Astrocyte (in vitro differentiated cells and primary cell): Measurements from ENCODE around the gene WDR1. TPM values are rescaled to one million over a fixed set of nuclear protein-coding genes. Genes with fewer than 3 reads are reported as not detected.

Experiments used
- DNase-seq: peaks from one replicate; pipeline ENCODE4 v3.0.0-alpha.2; 2010; ENCODE audit warnings: low read depth
- FAIRE-seq: peaks from 2 replicates; lab custom pipeline; 2011; peaks lifted over from hg19 to GRCh38; lab: Jason Lieb, UNC
- H2AFZ ChIP-seq: 2 replicates; pipeline ENCODE4 v1.6.0; 2012; ENCODE audit warnings: low read depth, low read length, inconsistent platforms
- H3K27ac ChIP-seq: 2 replicates; pipeline ENCODE4 v1.5.1; 2011; ENCODE audit warnings: low read depth, low read length, inconsistent platforms
- H3K27me3 ChIP-seq: 2 replicates; pipeline ENCODE4 v1.6.0; 2011; ENCODE audit warnings: low read length, inconsistent platforms; ENCODE audit not compliant: insufficient read depth
- H3K36me3 ChIP-seq: 2 replicates; pipeline ENCODE4 v1.5.1; 2011; ENCODE audit warnings: low read length, inconsistent platforms; ENCODE audit not compliant: insufficient read depth
- H3K4me1 ChIP-seq: 2 replicates; pipeline ENCODE4 v1.5.1; 2011; ENCODE audit warnings: low read length, inconsistent platforms; ENCODE audit not compliant: insufficient read depth
- H3K4me2 ChIP-seq: 2 replicates; pipeline ENCODE4 v1.6.0; 2012; ENCODE audit warnings: low read length, inconsistent platforms
- H3K4me3 ChIP-seq: 2 replicates; pipeline ENCODE4 v1.5.1; 2011; ENCODE audit warnings: low read depth, mild to moderate bottlenecking, low read length, inconsistent platforms; ENCODE audit not compliant: insufficient read depth
- H3K79me2 ChIP-seq: 2 replicates; pipeline ENCODE4 v1.6.0; 2012; ENCODE audit warnings: mild to moderate bottlenecking, low read length, inconsistent platforms; ENCODE audit not compliant: insufficient read depth
- H3K9ac ChIP-seq: 2 replicates; pipeline ENCODE4 v1.6.0; 2012; ENCODE audit warnings: mild to moderate bottlenecking, low read length, inconsistent platforms
- H3K9me3 ChIP-seq: 2 replicates; pipeline ENCODE4 v1.5.1; 2012; ENCODE audit warnings: low read depth, mild to moderate bottlenecking, low read length, inconsistent platforms; ENCODE audit not compliant: insufficient read depth
- H4K20me1 ChIP-seq: 2 replicates; pipeline ENCODE4 v1.6.0; 2012; ENCODE audit warnings: low read length, inconsistent platforms; ENCODE audit not compliant: insufficient read depth
- H3K27ac Mint-ChIP-seq: one replicate; pipeline ENCODE4 v1.8.0; 2021; ENCODE audit warnings: mild to moderate bottlenecking, mixed read lengths; ENCODE audit not compliant: unreplicated experiment
- H3K27me3 Mint-ChIP-seq: one replicate; pipeline ENCODE4 v1.8.0; 2021; ENCODE audit warnings: low read depth, mixed read lengths; ENCODE audit not compliant: unreplicated experiment
- H3K36me3 Mint-ChIP-seq: one replicate; pipeline ENCODE4 v1.8.0; 2021; ENCODE audit warnings: low read depth, mixed read lengths; ENCODE audit not compliant: unreplicated experiment
- H3K4me1 Mint-ChIP-seq: one replicate; pipeline ENCODE4 v1.8.0; 2021; ENCODE audit warnings: low read depth, mixed read lengths; ENCODE audit not compliant: unreplicated experiment
- H3K4me3 Mint-ChIP-seq: one replicate; pipeline ENCODE4 v1.8.0; 2021; ENCODE audit warnings: mild to moderate bottlenecking, moderate library complexity, mixed read lengths; ENCODE audit not compliant: unreplicated experiment
- H3K9me3 Mint-ChIP-seq: one replicate; pipeline ENCODE4 v1.8.0; 2021; ENCODE audit warnings: mild to moderate bottlenecking, mixed read lengths; ENCODE audit not compliant: unreplicated experiment
- CTCF ChIP-seq: IDR thresholded peaks from 2 replicates; pipeline ENCODE4 v1.5.1; 2011; ENCODE audit warnings: low read depth, mild to moderate bottlenecking, inconsistent platforms, low read length, moderate library complexity; ENCODE audit not compliant: insufficient read depth
- EZH2 ChIP-seq: IDR thresholded peaks from 2 replicates; pipeline ENCODE4 v1.6.1; 2012; ENCODE audit warnings: mild to moderate bottlenecking, low read length, inconsistent platforms; ENCODE audit not compliant: insufficient read depth
- total RNA-seq: library from RNA; stranded (reverse); gene quantifications from 2 replicates; pipeline ENCODE4 v1.2.1, GENCODE V29; 2021

Gene WDR1
- total RNA-seq, 1 donor from 2014 or later: 620 TPM

- H3K9me3 Mint-ChIP-seq: no peaks in the 10 kb centered on the region
- Histone ChIP-seq H3K9me3 (no peaks in the 10 kb centered on the region), H3K36me3 (peaks cover 18% of the 10 kb centered on the region), H3K27ac (no peak overlapping the region), H3K4me2 (no peak overlapping the region), H4K20me1 (peaks cover 12% of the 10 kb centered on the region), H3K79me2 (no peaks in the 10 kb centered on the region), H2AFZ (no peak overlapping the region), H3K4me1 (no peaks in the 10 kb centered on the region), H3K4me3 (no peak overlapping the region), H3K9ac (no peak overlapping the region), H3K27me3 (no peaks in the 10 kb centered on the region)
- H3K36me3 Mint-ChIP-seq: peaks cover 8% of the 10 kb centered on the region
- FAIRE-seq (no peak), DNase-seq (no peak)
- no peak overlapping the region for H3K4me3 Mint-ChIP-seq
- no peaks in the 10 kb centered on the region for H3K27me3 Mint-ChIP-seq
- H3K27ac Mint-ChIP-seq: no peak overlapping the region
- H3K4me1 Mint-ChIP-seq: no peaks in the 10 kb centered on the region
- TF ChIP-seq CTCF (no peak), EZH2 (no peak)
These were observed 50.4 kb downstream of the WDR1 start for GRCh38 chr4:10066206-10066605.

GRCh38 chr4:10063544-10064300 is 52.9 kb downstream of the WDR1 start:
- no peak overlapping the region for H3K27ac ChIP-seq
- no peak overlapping the region for H3K27ac Mint-ChIP-seq
- no peaks in the 10 kb centered on the region for H3K27me3 Mint-ChIP-seq
- no peak overlapping the region for H2AFZ ChIP-seq
- H3K4me3 Mint-ChIP-seq: no peak overlapping the region
- no peaks in the 10 kb centered on the region for H3K27me3 ChIP-seq
- DNase-seq: peak; percentile 61
- no peak overlapping the region for H3K4me2 ChIP-seq
- no peak overlapping the region for H3K4me3 ChIP-seq
- no peaks in the 10 kb centered on the region for H3K9me3 ChIP-seq
- no peak overlapping the region for H3K9ac ChIP-seq
- H4K20me1 ChIP-seq: peaks cover 6% of the 10 kb centered on the region
- H3K4me1 ChIP-seq: no peaks in the 10 kb centered on the region
- peaks cover 2% of the 10 kb centered on the region for H3K36me3 Mint-ChIP-seq
- no peaks in the 10 kb centered on the region for H3K4me1 Mint-ChIP-seq
- H3K36me3 ChIP-seq: peaks cover 11% of the 10 kb centered on the region
- no peaks in the 10 kb centered on the region for H3K79me2 ChIP-seq
- TF ChIP-seq CTCF: peak; percentile 28
- no peak for TF ChIP-seq EZH2
- peak; percentile 88 for FAIRE-seq
- no peaks in the 10 kb centered on the region for H3K9me3 Mint-ChIP-seq
